Measurements from ENCODE around the gene GRM8. TPM values are rescaled to one million over a fixed set of nuclear protein-coding genes. Genes with fewer than 3 reads are reported as not detected.

The GRM8 gene
- total RNA-seq, 6 donors from 2014 or later: 0.49 to 6.5 (median 1.8) TPM; not detected in 3

GRCh38 chr7:127208860-127209259, 43.9 kb downstream of the GRM8 start:
- no peak for TF ChIP-seq EP300 (IDR thresholded peaks at IDR 0.05)
- no peak for TF ChIP-seq POLR2AphosphoS5 (IDR thresholded peaks at IDR 0.05)
- no peak for TF ChIP-seq POLR2A (IDR thresholded peaks at IDR 0.05)
- no peak for TF ChIP-seq CTCF (IDR thresholded peaks at IDR 0.05)
- no peak for ATAC-seq (ENCODE audit: low FRiP score in 2 of 2)
- 78 to 82% methylated on average over 3 of the region's 3 CpGs for WGBS, 2 donors
- H3K4me1 ChIP-seq: no peaks in the 10 kb centered on the region
- H3K36me3 ChIP-seq: no peaks in the 10 kb centered on the region
- H3K9me3 ChIP-seq: no peaks in the 10 kb centered on the region
- no peaks in the 10 kb centered on the region for H3K27me3 ChIP-seq
- H3K27ac ChIP-seq: no peak overlapping the region
- H3K4me3 ChIP-seq: no peak overlapping the region
- no peak for DNase-seq

GRCh38 chr7:127208351-127208750, 44.4 kb downstream of the GRM8 start:
- no peak overlapping the region for H3K27ac ChIP-seq
- ATAC-seq (ENCODE audit: low FRiP score in 2 of 2) (no peak), DNase-seq (no peak)
- H3K4me3 ChIP-seq: no peak overlapping the region
- WGBS, 2 donors: 70 to 71% methylated on average over 3 of the region's 3 CpGs
- no peaks in the 10 kb centered on the region for H3K9me3 ChIP-seq
- TF ChIP-seq CTCF (IDR thresholded peaks at IDR 0.05): no peak
- no peak for TF ChIP-seq POLR2A (IDR thresholded peaks at IDR 0.05)
- TF ChIP-seq EP300 (IDR thresholded peaks at IDR 0.05): no peak
- no peak for TF ChIP-seq POLR2AphosphoS5 (IDR thresholded peaks at IDR 0.05)
- H3K27me3 ChIP-seq: no peaks in the 10 kb centered on the region
- no peaks in the 10 kb centered on the region for H3K36me3 ChIP-seq
- H3K4me1 ChIP-seq: no peaks in the 10 kb centered on the region

GRCh38 chr7:127207806-127208205, 44.9 kb downstream of the GRM8 start:
- WGBS, 2 donors: 66 to 82% methylated on average over 5 of the region's 5 CpGs
- H3K9me3 ChIP-seq: no peaks in the 10 kb centered on the region
- no peaks in the 10 kb centered on the region for H3K4me1 ChIP-seq
- H3K36me3 ChIP-seq: no peaks in the 10 kb centered on the region
- no peak overlapping the region for H3K4me3 ChIP-seq
- H3K27ac ChIP-seq: no peak overlapping the region
- DNase-seq (no peak), ATAC-seq (ENCODE audit: low FRiP score in 2 of 2) (no peak)
- TF ChIP-seq EP300 (IDR thresholded peaks at IDR 0.05) (no peak), CTCF (IDR thresholded peaks at IDR 0.05) (no peak), POLR2AphosphoS5 (IDR thresholded peaks at IDR 0.05) (no peak), POLR2A (IDR thresholded peaks at IDR 0.05) (no peak)
- no peaks in the 10 kb centered on the region for H3K27me3 ChIP-seq

GRCh38 chr7:127207230-127207629, 45.5 kb downstream of the GRM8 start:
- no peaks in the 10 kb centered on the region for H3K9me3 ChIP-seq
- H3K4me1 ChIP-seq: no peaks in the 10 kb centered on the region
- H3K27ac ChIP-seq: no peak overlapping the region
- H3K4me3 ChIP-seq: no peak overlapping the region
- WGBS, 2 donors: 69 to 72% methylated on average over 4 of the region's 4 CpGs
- TF ChIP-seq CTCF (IDR thresholded peaks at IDR 0.05): no peak
- TF ChIP-seq POLR2AphosphoS5 (IDR thresholded peaks at IDR 0.05): no peak
- TF ChIP-seq POLR2A (IDR thresholded peaks at IDR 0.05): no peak
- no peak for TF ChIP-seq EP300 (IDR thresholded peaks at IDR 0.05)
- DNase-seq (no peak), ATAC-seq (ENCODE audit: low FRiP score in 2 of 2) (no peak)
- H3K36me3 ChIP-seq: no peaks in the 10 kb centered on the region
- H3K27me3 ChIP-seq: no peaks in the 10 kb centered on the region

GRCh38 chr7:127194571-127194970, 58.2 kb downstream of the GRM8 start:
- WGBS, 2 donors: 45 to 59% methylated on average over 2 of the region's 2 CpGs
- TF ChIP-seq CTCF (IDR thresholded peaks at IDR 0.05) (no peak), EP300 (IDR thresholded peaks at IDR 0.05) (no peak), POLR2AphosphoS5 (IDR thresholded peaks at IDR 0.05) (no peak), POLR2A (IDR thresholded peaks at IDR 0.05) (no peak)
- Histone ChIP-seq H3K27me3 (no peaks in the 10 kb centered on the region), H3K27ac (no peak overlapping the region), H3K4me1 (no peaks in the 10 kb centered on the region), H3K9me3 (no peaks in the 10 kb centered on the region), H3K4me3 (no peak overlapping the region), H3K36me3 (no peaks in the 10 kb centered on the region)
- ATAC-seq (ENCODE audit: low FRiP score in 2 of 2) (no peak), DNase-seq (no peak)

Data from upper lobe of left lung (tissue), 6 donors.